ENCODE data around the gene EYS. TPM values are rescaled to one million over a fixed set of nuclear protein-coding genes. Genes with fewer than 3 reads are reported as not detected.

The EYS gene
- total RNA-seq, 1 experiment from 2014 or later = not detected

- H2BK20ac ChIP-seq (ENCODE audit: low read depth, low read length, poor library complexity, severe bottlenecking) = no peak overlapping the region
- no peaks in the 10 kb centered on the region for H3K79me2 ChIP-seq (ENCODE audit: insufficient read depth, low read length)
- no peaks in the 10 kb centered on the region for H3K9me3 ChIP-seq (ENCODE audit: control insufficient read depth, low read depth, low read length)
- H3K4me3 Mint-ChIP-seq = no peak overlapping the region
- no peak overlapping the region for H3K27ac ChIP-seq (ENCODE audit: insufficient read length, low read depth, low read length)
- H3K9me3 Mint-ChIP-seq = no peaks in the 10 kb centered on the region
- no peak for DNase-seq
- H3K9ac ChIP-seq (ENCODE audit: extremely low read depth, insufficient read length, low read length) = no peak overlapping the region
- no peaks in the 10 kb centered on the region for H4K20me1 ChIP-seq (ENCODE audit: control insufficient read depth, insufficient read depth, insufficient read length)
- H2BK5ac ChIP-seq (ENCODE audit: insufficient read length, low read length) = no peak overlapping the region
- no peak overlapping the region for H2AK5ac ChIP-seq (ENCODE audit: insufficient read length, low read length)
- H2BK120ac ChIP-seq (ENCODE audit: low read depth, low read length, poor library complexity, severe bottlenecking) = no peak overlapping the region
- H3K4me1 ChIP-seq (ENCODE audit: insufficient read depth, low read length) = no peaks in the 10 kb centered on the region
- H3K4me1 Mint-ChIP-seq = no peaks in the 10 kb centered on the region
- no peak overlapping the region for H3K18ac ChIP-seq (ENCODE audit: insufficient read length, low read depth, low read length)
- H4K8ac ChIP-seq (replicated peaks; ENCODE audit: insufficient read length, low read depth, low read length) = no peak overlapping the region
- no peak overlapping the region for H2AFZ ChIP-seq (ENCODE audit: low read length)
- H3K4me2 ChIP-seq (ENCODE audit: insufficient read depth, insufficient read length, low read length) = no peak overlapping the region
- no peak overlapping the region for H2BK12ac ChIP-seq (ENCODE audit: insufficient read length, low read depth, low read length)
- H2BK15ac ChIP-seq (ENCODE audit: low read depth, low read length) = no peak overlapping the region
- H3T11ph ChIP-seq (ENCODE audit: low read length) = no peak overlapping the region
- no peak for TF ChIP-seq CTCF (conservative IDR thresholded peaks at IDR 0.05)
- no CpG with 5 or more reads among the region's 3 CpGs for WGBS (ENCODE audit: extremely low coverage, insufficient read length, low lambda C conversion rate)
- H3K27ac Mint-ChIP-seq = no peak overlapping the region
- H3K4ac ChIP-seq (ENCODE audit: low read depth, low read length) = no peak overlapping the region
- no peaks in the 10 kb centered on the region for H3K23me2 ChIP-seq (ENCODE audit: insufficient read length, low read depth, low read length, poor library complexity, severe bottlenecking)
- no peaks in the 10 kb centered on the region; a peak in 1 of 7 replicates for H3K36me3 Mint-ChIP-seq (ENCODE audit: insufficient read depth in 1 of 3, low read depth in 3 of 3)
- H3K27me3 ChIP-seq (ENCODE audit: insufficient read depth, low read length) = no peaks in the 10 kb centered on the region
- H3K14ac ChIP-seq (ENCODE audit: insufficient read depth, low read length) = no peak overlapping the region
- H4K5ac ChIP-seq (ENCODE audit: insufficient read length, low read depth, low read length) = no peak overlapping the region
- H3K23ac ChIP-seq (ENCODE audit: insufficient read length, low read depth, low read length) = no peak overlapping the region
- no peaks in the 10 kb centered on the region for H3K79me1 ChIP-seq (ENCODE audit: insufficient read depth, low read depth, low read length, poor library complexity, severe bottlenecking)
- H4K91ac ChIP-seq (ENCODE audit: insufficient read length, low read depth, low read length) = no peak overlapping the region
- H3K27me3 Mint-ChIP-seq (ENCODE audit: low read depth) = no peaks in the 10 kb centered on the region
- no peak overlapping the region for H3K56ac ChIP-seq (ENCODE audit: insufficient read length, low read depth, low read length)
Measured at GRCh38 chr6:63998991-63999390, 1708.0 kb downstream of the EYS start.
